Measurements from ENCODE around the gene SKAP2. TPM values are rescaled to one million over a fixed set of nuclear protein-coding genes. Genes with fewer than 3 reads are reported as not detected.
A peak's percentile ranks its signal among the peaks of the same experiment; 100 is the strongest.

Gene SKAP2
- polyA plus RNA-seq, 1 experiment = 2.7 TPM

- CTCF ChIA-PET = interaction anchor here (1.5 to 1.7 kb wide), 2 partner anchors 12 to 16 kb away, joined by 3 read pairs; no protein-coding TSS in a partner anchor
Observed at GRCh38 chr7:26879671-26880070, 15.3 kb upstream of the SKAP2 start.

GRCh38 chr7:26868841-26869495 is 4.6 kb upstream of the SKAP2 start:
- Histone ChIP-seq H3K27me3 (ENCODE audit: control insufficient read depth, insufficient read depth, low read length) (no peaks in the 10 kb centered on the region), H3K4me3 (ENCODE audit: low read depth, low read length) (no peak overlapping the region), H3K36me3 (ENCODE audit: control insufficient read depth, insufficient read depth, low read length) (no peaks in the 10 kb centered on the region)
- ChIA-PET POLR2A (no interaction called here), CTCF (no interaction called here)
- no peak for TF ChIP-seq CTCF (IDR thresholded peaks at IDR 0.05; ENCODE audit: insufficient read depth, low read depth, low read length)
- DNase-seq (ENCODE audit: low read depth) = no peak

More at GRCh38 chr7:26879671-26880070, 15.3 kb upstream of the SKAP2 start:
- no peaks in the 10 kb centered on the region for H3K36me3 ChIP-seq (ENCODE audit: control insufficient read depth, insufficient read depth, low read length)
- no peak overlapping the region for H3K4me3 ChIP-seq (ENCODE audit: low read depth, low read length)
- no peaks in the 10 kb centered on the region; the same call in 1 of the 2 replicates for H3K27me3 ChIP-seq (ENCODE audit: control insufficient read depth, insufficient read depth, low read length)
- TF ChIP-seq CTCF (IDR thresholded peaks at IDR 0.05; ENCODE audit: insufficient read depth, low read depth, low read length) = no peak
- POLR2A ChIA-PET = no interaction called here
- no peak for DNase-seq (ENCODE audit: low read depth)

GRCh38 chr7:26865094-26865388 is 651 bp upstream of the SKAP2 start:
- H3K4me3 ChIP-seq (ENCODE audit: low read depth, low read length) = peak overlapping the region; percentile 51
- H3K36me3 ChIP-seq (ENCODE audit: control insufficient read depth, insufficient read depth, low read length) = no peaks in the 10 kb centered on the region
- H3K27me3 ChIP-seq (ENCODE audit: control insufficient read depth, insufficient read depth, low read length) = no peaks in the 10 kb centered on the region
- CTCF ChIA-PET = interaction anchor here (3.1 kb wide), 1 partner anchor 12 kb away, joined by 12 read pairs; no protein-coding TSS in a partner anchor
- TF ChIP-seq CTCF (IDR thresholded peaks at IDR 0.05; ENCODE audit: insufficient read depth, low read depth, low read length) = no peak
- DNase-seq (ENCODE audit: low read depth) = no peak
- POLR2A ChIA-PET = no interaction called here

- Histone ChIP-seq H3K4me3 (ENCODE audit: low read depth, low read length) (peak overlapping the region; percentile 87), H3K27me3 (ENCODE audit: control insufficient read depth, insufficient read depth, low read length) (no peaks in the 10 kb centered on the region), H3K36me3 (ENCODE audit: control insufficient read depth, insufficient read depth, low read length) (no peaks in the 10 kb centered on the region)
- DNase-seq (ENCODE audit: low read depth) = no peak
- TF ChIP-seq CTCF (IDR thresholded peaks at IDR 0.05; ENCODE audit: insufficient read depth, low read depth, low read length) = no peak
- CTCF ChIA-PET = interaction anchor here (0.6 to 3.1 kb wide), 7 partner anchors 10 to 298 kb away, joined by 3 to 12 read pairs (median 4); partner anchors contain the start of gene HOXA5
- POLR2A ChIA-PET = no interaction called here
Observed at GRCh38 chr7:26863518-26864308, 677 bp downstream of the SKAP2 start.

- DNase-seq (ENCODE audit: low read depth) = no peak
- Histone ChIP-seq H3K4me3 (ENCODE audit: low read depth, low read length) (no peak overlapping the region), H3K36me3 (ENCODE audit: control insufficient read depth, insufficient read depth, low read length) (no peaks in the 10 kb centered on the region), H3K27me3 (ENCODE audit: control insufficient read depth, insufficient read depth, low read length) (no peaks in the 10 kb centered on the region)
- no peak for TF ChIP-seq CTCF (IDR thresholded peaks at IDR 0.05; ENCODE audit: insufficient read depth, low read depth, low read length)
- POLR2A ChIA-PET = no interaction called here
- CTCF ChIA-PET = interaction anchor here (0.6 to 3.1 kb wide), 4 partner anchors 9 to 298 kb away, joined by 4 to 12 read pairs (median 8); partner anchors contain the start of gene HOXA5
Observed at GRCh38 chr7:26862834-26863233, 1.6 kb downstream of the SKAP2 start.
